Measurements from ENCODE around the gene PRKCE. TPM values are rescaled to one million over a fixed set of nuclear protein-coding genes. Genes with fewer than 3 reads are reported as not detected.

Gene PRKCE
- total and polyA plus RNA-seq, 4 experiments from 2014 or later: 1.8 to 21.7 (median 11.0) TPM

DNA sequence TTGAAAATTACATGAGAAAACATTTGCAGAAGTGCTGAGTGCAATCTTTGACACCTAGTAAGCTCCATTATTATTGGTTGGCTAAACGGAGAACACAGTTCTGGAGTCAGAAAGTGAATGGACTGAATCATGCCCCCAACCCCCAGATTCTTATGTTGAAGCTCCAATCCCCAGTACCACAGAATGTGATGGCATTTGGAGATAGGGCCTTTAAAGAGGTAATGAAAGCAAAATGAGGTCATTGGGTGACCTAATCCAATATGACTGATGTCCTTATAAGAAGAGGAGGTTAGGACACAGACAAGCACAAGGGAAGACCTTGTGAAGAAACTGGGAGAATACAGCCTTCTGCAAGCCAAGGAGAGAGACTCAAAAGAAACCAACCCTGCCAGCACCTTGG lies 444.8 kb downstream of the PRKCE start:
- peaks cover 0 to 2% (median 0%) of the 10 kb centered on the region in 8 donors for H3K9me3 Mint-ChIP-seq
- no peak overlapping the region for H3K27ac Mint-ChIP-seq
- no peak overlapping the region for H3K4me3 Mint-ChIP-seq
- Histone ChIP-seq H3K27ac (ENCODE audit: low read depth, low read length) (no peak overlapping the region), H3K4me3 (ENCODE audit: low read length in 2 of 2) (no peak overlapping the region), H3K9me3 (ENCODE audit: control insufficient read depth in 1 of 2, low read length in 2 of 2) (no peaks in the 10 kb centered on the region), H3K27me3 (ENCODE audit: insufficient read depth, low read length) (no peaks in the 10 kb centered on the region), H3K36me3 (ENCODE audit: insufficient read depth, low read length) (no peaks in the 10 kb centered on the region), H3K4me1 (ENCODE audit: insufficient read depth, low read length) (no peaks in the 10 kb centered on the region)
- no peaks in the 10 kb centered on the region for H3K27me3 Mint-ChIP-seq
- ChIA-PET CTCF (ENCODE audit: partially characterized antibody) (no interaction called here), POLR2A (ENCODE audit: partially characterized antibody) (interaction anchor here (0.9 kb wide), 1 partner anchor 9 kb away, joined by 3 read pairs; no protein-coding TSS in a partner anchor)
- DNase-seq: no peak
- peaks cover 6 to 37% of the 10 kb centered on the region in 2 donors for H3K36me3 Mint-ChIP-seq
- H3K4me1 Mint-ChIP-seq: no peaks in the 10 kb centered on the region
- intact Hi-C loops (cut with micrococcal nuclease): no loop called here

DNA sequence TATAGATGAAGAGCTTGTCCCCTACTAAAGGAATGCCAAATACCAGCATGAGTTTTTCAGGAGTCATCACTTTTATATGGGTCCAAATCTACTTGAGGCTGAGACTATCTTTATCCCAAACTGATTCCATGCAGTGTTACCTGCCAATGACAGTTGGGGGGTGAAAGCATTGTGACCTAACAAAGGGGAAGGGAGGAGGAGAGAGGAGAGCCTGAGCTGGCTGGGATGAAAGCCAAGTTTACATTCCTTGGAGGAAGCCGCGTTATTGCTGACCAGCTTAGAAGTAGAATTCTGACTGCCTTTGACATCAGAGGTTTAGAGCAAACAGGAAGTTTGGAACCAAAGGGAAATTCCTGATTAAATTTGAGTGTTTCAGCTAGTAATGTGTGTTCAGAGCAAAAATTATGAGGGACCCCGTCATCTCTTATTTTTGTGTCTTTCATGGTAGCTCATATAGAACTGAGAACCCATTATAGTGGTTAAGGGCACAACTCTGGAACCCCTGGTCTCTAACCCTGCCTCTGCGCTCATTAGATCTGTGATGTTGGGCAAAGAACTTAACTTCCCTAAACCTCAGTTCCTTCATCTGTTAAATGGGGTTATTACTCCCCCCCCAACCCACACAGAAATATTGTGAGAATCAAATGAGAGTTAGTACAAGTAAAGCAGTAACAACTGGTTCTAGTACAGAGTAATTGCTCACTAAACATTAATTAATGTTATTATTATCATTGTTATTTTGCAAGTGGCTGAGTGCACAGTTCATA lies 446.4 kb downstream of the PRKCE start:
- Histone ChIP-seq H3K27ac (ENCODE audit: low read depth, low read length) (no peak overlapping the region), H3K27me3 (ENCODE audit: insufficient read depth, low read length) (no peaks in the 10 kb centered on the region), H3K4me3 (ENCODE audit: low read length in 2 of 2) (no peak overlapping the region), H3K9me3 (ENCODE audit: control insufficient read depth in 1 of 2, low read length in 2 of 2) (no peaks in the 10 kb centered on the region), H3K4me1 (ENCODE audit: insufficient read depth, low read length) (no peaks in the 10 kb centered on the region), H3K36me3 (ENCODE audit: insufficient read depth, low read length) (no peaks in the 10 kb centered on the region)
- peaks cover 0 to 6% (median 0%) of the 10 kb centered on the region in 8 donors for H3K9me3 Mint-ChIP-seq
- intact Hi-C loops (cut with micrococcal nuclease): no loop called here
- H3K36me3 Mint-ChIP-seq: peaks cover 9 to 36% of the 10 kb centered on the region in 2 donors
- no peak overlapping the region for H3K4me3 Mint-ChIP-seq
- no peak for DNase-seq
- H3K27ac Mint-ChIP-seq: peak overlapping the region in 1 of 7 donors; percentile 44
- no peaks in the 10 kb centered on the region for H3K27me3 Mint-ChIP-seq
- ChIA-PET CTCF (ENCODE audit: partially characterized antibody) (no interaction called here), POLR2A (ENCODE audit: partially characterized antibody) (no interaction called here)
- no peaks in the 10 kb centered on the region for H3K4me1 Mint-ChIP-seq

DNA sequence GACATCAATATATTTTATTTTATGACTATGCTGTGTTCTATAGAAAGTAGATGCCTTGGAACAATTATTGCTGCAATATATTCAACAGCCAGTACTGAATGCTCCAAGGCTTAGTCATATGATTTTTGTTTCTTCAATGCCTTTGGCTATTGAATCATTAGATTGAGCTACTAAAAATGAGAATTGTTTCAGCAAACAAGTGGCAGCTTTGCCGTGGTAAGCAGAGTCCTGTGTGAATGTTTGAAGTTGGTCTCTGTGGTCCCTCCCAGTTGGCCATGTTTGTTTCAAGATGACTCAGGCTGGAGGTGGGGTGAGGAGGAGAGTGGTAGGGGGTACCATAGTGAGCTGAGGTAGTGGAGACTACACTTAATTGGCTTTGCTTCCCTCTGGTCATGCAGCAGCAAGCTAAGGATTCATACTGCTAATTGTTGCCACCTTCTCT lies 447.2 kb downstream of the PRKCE start:
- DNase-seq: no peak
- peaks cover 9 to 38% of the 10 kb centered on the region in 2 donors for H3K36me3 Mint-ChIP-seq
- Histone ChIP-seq H3K36me3 (ENCODE audit: insufficient read depth, low read length) (no peaks in the 10 kb centered on the region), H3K4me1 (ENCODE audit: insufficient read depth, low read length) (no peaks in the 10 kb centered on the region), H3K27me3 (ENCODE audit: insufficient read depth, low read length) (no peaks in the 10 kb centered on the region), H3K27ac (ENCODE audit: low read depth, low read length) (no peak overlapping the region), H3K4me3 (ENCODE audit: low read length in 2 of 2) (no peak overlapping the region), H3K9me3 (ENCODE audit: control insufficient read depth in 1 of 2, low read length in 2 of 2) (no peaks in the 10 kb centered on the region)
- H3K27ac Mint-ChIP-seq: no peak overlapping the region
- H3K27me3 Mint-ChIP-seq: no peaks in the 10 kb centered on the region
- ChIA-PET CTCF (ENCODE audit: partially characterized antibody) (no interaction called here), POLR2A (ENCODE audit: partially characterized antibody) (no interaction called here)
- intact Hi-C loops (cut with micrococcal nuclease): no loop called here
- H3K4me1 Mint-ChIP-seq: no peaks in the 10 kb centered on the region
- no peak overlapping the region for H3K4me3 Mint-ChIP-seq
- peaks cover 0 to 6% (median 0%) of the 10 kb centered on the region in 8 donors for H3K9me3 Mint-ChIP-seq

DNA sequence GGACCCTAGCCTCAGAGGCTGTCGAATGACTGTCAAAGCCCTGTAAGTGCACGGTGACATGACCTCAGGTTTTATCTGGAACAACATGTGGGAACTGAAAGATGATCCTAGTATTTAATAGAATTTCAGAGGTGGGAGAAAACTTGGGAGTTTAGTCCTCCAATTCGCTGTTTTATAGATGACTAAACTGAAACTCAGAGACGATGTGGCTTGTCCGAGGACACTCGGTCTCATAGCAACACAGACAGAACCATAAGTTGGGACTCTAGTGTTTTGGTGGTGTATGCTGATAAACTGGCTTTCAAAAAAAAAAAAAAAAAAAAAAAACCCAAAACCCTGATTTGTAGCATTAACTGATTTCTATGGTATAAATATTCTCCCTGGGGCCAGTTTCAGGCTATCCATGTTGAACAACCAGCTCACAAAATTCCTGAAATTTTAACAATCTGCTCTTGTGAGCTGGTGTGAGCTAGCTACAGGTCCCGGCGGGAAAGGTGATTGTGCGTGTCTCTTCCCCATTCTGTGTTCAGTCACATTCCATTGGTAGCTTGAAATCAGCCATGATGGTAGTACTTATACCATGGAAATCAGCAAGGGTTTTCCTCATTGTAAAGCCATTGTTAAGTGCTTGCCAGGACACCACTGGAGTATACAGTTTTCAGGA lies 450.2 kb downstream of the PRKCE start:
- H3K4me1 Mint-ChIP-seq: no peaks in the 10 kb centered on the region
- no peaks in the 10 kb centered on the region for H3K4me1 ChIP-seq (ENCODE audit: insufficient read depth, low read length)
- no peak overlapping the region for H3K27ac Mint-ChIP-seq
- no peak overlapping the region for H3K4me3 ChIP-seq (ENCODE audit: low read length in 2 of 2)
- H3K27me3 Mint-ChIP-seq: no peaks in the 10 kb centered on the region
- ChIA-PET CTCF (ENCODE audit: partially characterized antibody) (interaction anchor here (1.4 kb wide), 1 partner anchor 9 kb away, joined by 3 read pairs; no protein-coding TSS in a partner anchor), POLR2A (ENCODE audit: partially characterized antibody) (no interaction called here)
- H3K36me3 Mint-ChIP-seq: peaks cover 22 to 36% of the 10 kb centered on the region in 2 donors
- no peaks in the 10 kb centered on the region for H3K27me3 ChIP-seq (ENCODE audit: insufficient read depth, low read length)
- no peak overlapping the region for H3K27ac ChIP-seq (ENCODE audit: low read depth, low read length)
- H3K4me3 Mint-ChIP-seq: no peak overlapping the region
- no peaks in the 10 kb centered on the region for H3K36me3 ChIP-seq (ENCODE audit: insufficient read depth, low read length)
- H3K9me3 Mint-ChIP-seq: peaks cover 5 to 21% (median 14%) of the 10 kb centered on the region in 8 donors
- intact Hi-C loops (cut with micrococcal nuclease): no loop called here
- H3K9me3 ChIP-seq (ENCODE audit: control insufficient read depth in 1 of 2, low read length in 2 of 2): no peaks in the 10 kb centered on the region
- no peak for DNase-seq

DNA sequence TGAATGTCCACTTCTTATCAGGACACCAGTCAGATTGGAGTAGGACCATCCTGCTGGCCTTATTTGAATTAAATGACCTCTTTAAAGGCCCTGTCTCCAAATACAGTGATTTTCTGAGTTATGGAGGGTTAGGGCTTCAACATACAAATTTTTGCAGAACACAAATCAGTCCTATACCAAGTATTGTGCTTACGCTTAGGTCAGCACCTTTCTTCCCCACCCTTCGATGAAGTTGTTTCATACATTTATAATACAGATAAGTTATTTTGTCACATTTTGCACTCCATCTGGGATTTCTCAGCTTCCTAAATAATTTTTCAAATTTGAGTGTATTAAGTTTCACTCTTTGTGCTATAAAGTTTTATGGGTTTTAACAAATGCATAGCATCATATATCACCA lies 455.2 kb downstream of the PRKCE start:
- Mint-ChIP-seq H3K4me3 (no peak overlapping the region), H3K9me3 (peaks cover 7 to 23% (median 14%) of the 10 kb centered on the region in 8 donors), H3K27ac (no peak overlapping the region), H3K36me3 (peaks cover 24 to 33% of the 10 kb centered on the region in 2 donors), H3K4me1 (no peaks in the 10 kb centered on the region), H3K27me3 (no peaks in the 10 kb centered on the region)
- CTCF ChIA-PET (ENCODE audit: partially characterized antibody): no interaction called here
- Histone ChIP-seq H3K27me3 (ENCODE audit: insufficient read depth, low read length) (no peaks in the 10 kb centered on the region), H3K9me3 (ENCODE audit: control insufficient read depth in 1 of 2, low read length in 2 of 2) (no peaks in the 10 kb centered on the region), H3K27ac (ENCODE audit: low read depth, low read length) (no peak overlapping the region), H3K4me1 (ENCODE audit: insufficient read depth, low read length) (no peaks in the 10 kb centered on the region), H3K4me3 (ENCODE audit: low read length in 2 of 2) (no peak overlapping the region), H3K36me3 (ENCODE audit: insufficient read depth, low read length) (no peaks in the 10 kb centered on the region)
- POLR2A ChIA-PET (ENCODE audit: partially characterized antibody): no interaction called here
- intact Hi-C loops (cut with micrococcal nuclease): no loop called here
- DNase-seq: no peak

DNA sequence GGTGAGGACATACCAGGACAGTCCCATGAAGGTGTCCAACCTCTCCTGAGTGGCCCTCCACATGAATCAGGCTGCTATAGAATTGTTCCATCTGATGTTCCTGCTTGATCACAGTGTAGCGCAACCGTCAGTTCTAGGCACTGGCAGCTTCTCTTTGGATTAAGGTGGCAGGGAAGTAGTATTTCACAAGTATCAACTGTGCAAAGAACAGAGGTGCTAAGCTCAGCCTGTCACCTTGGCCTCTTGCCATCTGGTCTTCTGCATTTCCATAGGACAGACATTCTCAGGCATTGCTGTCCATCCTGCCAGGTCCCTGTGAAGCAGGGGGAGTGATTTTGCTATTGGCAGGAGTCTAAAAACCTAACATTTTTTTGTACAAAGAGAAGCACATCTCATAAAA lies 463.5 kb downstream of the PRKCE start:
- H3K27me3 Mint-ChIP-seq: no peaks in the 10 kb centered on the region
- Histone ChIP-seq H3K9me3 (ENCODE audit: control insufficient read depth in 1 of 2, low read length in 2 of 2) (no peaks in the 10 kb centered on the region), H3K27ac (ENCODE audit: low read depth, low read length) (no peak overlapping the region), H3K4me3 (ENCODE audit: low read length in 2 of 2) (no peak overlapping the region), H3K27me3 (ENCODE audit: insufficient read depth, low read length) (no peaks in the 10 kb centered on the region), H3K36me3 (ENCODE audit: insufficient read depth, low read length) (no peaks in the 10 kb centered on the region), H3K4me1 (ENCODE audit: insufficient read depth, low read length) (no peaks in the 10 kb centered on the region)
- H3K4me3 Mint-ChIP-seq: no peak overlapping the region
- intact Hi-C loops (cut with micrococcal nuclease): no loop called here
- POLR2A ChIA-PET (ENCODE audit: partially characterized antibody): no interaction called here
- H3K9me3 Mint-ChIP-seq: peaks cover 0 to 2% (median 0%) of the 10 kb centered on the region in 8 donors
- peaks cover 0 to 23% of the 10 kb centered on the region in 2 donors for H3K36me3 Mint-ChIP-seq
- no peak for DNase-seq
- H3K4me1 Mint-ChIP-seq: no peaks in the 10 kb centered on the region
- no peak overlapping the region for H3K27ac Mint-ChIP-seq
- CTCF ChIA-PET (ENCODE audit: partially characterized antibody): interaction anchor here (1.5 kb wide), 1 partner anchor 12 kb away, joined by 3 read pairs; no protein-coding TSS in a partner anchor

DNA sequence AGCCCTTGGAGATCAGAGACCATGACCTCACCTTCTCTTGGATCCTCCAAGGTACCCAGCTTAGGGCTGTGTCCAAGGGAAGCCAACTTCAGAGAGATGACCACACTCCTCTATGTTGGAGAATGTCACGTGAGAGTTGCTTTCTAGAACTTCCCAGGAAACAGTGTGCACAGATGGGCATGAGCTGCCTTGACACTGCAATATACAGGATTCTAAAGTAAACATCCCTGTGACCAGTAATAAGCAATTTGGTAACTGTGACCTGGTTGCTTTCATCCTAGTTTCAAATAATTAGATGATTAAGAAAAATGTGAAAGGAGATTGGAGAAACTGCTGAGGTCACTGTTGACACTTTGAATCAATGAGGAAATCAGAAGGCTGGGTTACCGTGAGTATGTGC lies 464.7 kb downstream of the PRKCE start:
- Mint-ChIP-seq H3K4me3 (no peak overlapping the region), H3K4me1 (no peaks in the 10 kb centered on the region), H3K36me3 (peaks cover 0 to 23% of the 10 kb centered on the region in 2 donors), H3K27ac (no peak overlapping the region), H3K27me3 (no peaks in the 10 kb centered on the region), H3K9me3 (peaks cover 0 to 2% (median 0%) of the 10 kb centered on the region in 8 donors)
- ChIA-PET POLR2A (ENCODE audit: partially characterized antibody) (no interaction called here), CTCF (ENCODE audit: partially characterized antibody) (interaction anchor here (1.5 kb wide), 1 partner anchor 11 kb away, joined by 3 read pairs; no protein-coding TSS in a partner anchor)
- no peak overlapping the region for H3K4me3 ChIP-seq (ENCODE audit: low read length in 2 of 2)
- no peak for DNase-seq
- H3K27me3 ChIP-seq (ENCODE audit: insufficient read depth, low read length): no peaks in the 10 kb centered on the region
- no peak overlapping the region for H3K27ac ChIP-seq (ENCODE audit: low read depth, low read length)
- no peaks in the 10 kb centered on the region for H3K9me3 ChIP-seq (ENCODE audit: control insufficient read depth in 1 of 2, low read length in 2 of 2)
- intact Hi-C loops (cut with micrococcal nuclease): no loop called here
- H3K4me1 ChIP-seq (ENCODE audit: insufficient read depth, low read length): no peaks in the 10 kb centered on the region
- no peaks in the 10 kb centered on the region for H3K36me3 ChIP-seq (ENCODE audit: insufficient read depth, low read length)

Measured in CD4-positive, alpha-beta memory T cell (primary cell).